ENCODE data around the gene SH3RF3.

The SH3RF3 gene

DNA sequence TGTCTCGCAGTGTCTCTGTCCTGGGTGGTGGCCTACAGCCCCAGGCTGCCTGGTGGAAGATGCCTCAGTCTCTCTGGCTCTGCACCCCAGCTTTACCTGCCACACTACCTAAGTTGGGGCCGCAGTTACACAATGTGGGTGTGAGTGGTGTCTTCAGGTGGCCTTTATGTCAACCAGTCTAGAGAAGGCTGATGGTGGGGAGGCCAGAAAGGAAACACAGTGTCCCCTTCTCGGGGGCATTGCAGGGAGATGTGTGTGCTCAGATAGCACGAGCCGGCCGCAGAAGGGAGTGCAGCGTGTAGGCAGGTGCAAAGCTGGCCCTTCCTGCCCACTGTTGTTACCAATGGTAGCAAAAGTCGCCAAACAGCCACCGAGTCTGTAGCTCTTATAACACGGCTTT, 216.1 kb downstream of the SH3RF3 start:
- Histone ChIP-seq H3K9ac (no peak overlapping the region), H3K4me1 (ENCODE audit: low read depth, poor library complexity, severe bottlenecking) (peaks cover 5% of the 10 kb centered on the region), H3K36me3 (ENCODE audit: insufficient read depth) (no peaks in the 10 kb centered on the region), H3K79me2 (ENCODE audit: insufficient read depth, low read depth) (no peaks in the 10 kb centered on the region), H3K27me3 (ENCODE audit: insufficient read depth, low read depth) (no peaks in the 10 kb centered on the region), H3K4me3 (IDR thresholded peaks at IDR 0.05; ENCODE audit: insufficient read depth, low read depth, low read length) (no peak overlapping the region), H2AFZ (ENCODE audit: low read depth) (no peak overlapping the region), H4K20me1 (ENCODE audit: insufficient read depth) (no peaks in the 10 kb centered on the region), H3K4me2 (no peak overlapping the region), H3K27ac (no peak overlapping the region)
- no peak for TF ChIP-seq CTCF (conservative IDR thresholded peaks at IDR 0.05; ENCODE audit: low read depth, low read length)

DNA sequence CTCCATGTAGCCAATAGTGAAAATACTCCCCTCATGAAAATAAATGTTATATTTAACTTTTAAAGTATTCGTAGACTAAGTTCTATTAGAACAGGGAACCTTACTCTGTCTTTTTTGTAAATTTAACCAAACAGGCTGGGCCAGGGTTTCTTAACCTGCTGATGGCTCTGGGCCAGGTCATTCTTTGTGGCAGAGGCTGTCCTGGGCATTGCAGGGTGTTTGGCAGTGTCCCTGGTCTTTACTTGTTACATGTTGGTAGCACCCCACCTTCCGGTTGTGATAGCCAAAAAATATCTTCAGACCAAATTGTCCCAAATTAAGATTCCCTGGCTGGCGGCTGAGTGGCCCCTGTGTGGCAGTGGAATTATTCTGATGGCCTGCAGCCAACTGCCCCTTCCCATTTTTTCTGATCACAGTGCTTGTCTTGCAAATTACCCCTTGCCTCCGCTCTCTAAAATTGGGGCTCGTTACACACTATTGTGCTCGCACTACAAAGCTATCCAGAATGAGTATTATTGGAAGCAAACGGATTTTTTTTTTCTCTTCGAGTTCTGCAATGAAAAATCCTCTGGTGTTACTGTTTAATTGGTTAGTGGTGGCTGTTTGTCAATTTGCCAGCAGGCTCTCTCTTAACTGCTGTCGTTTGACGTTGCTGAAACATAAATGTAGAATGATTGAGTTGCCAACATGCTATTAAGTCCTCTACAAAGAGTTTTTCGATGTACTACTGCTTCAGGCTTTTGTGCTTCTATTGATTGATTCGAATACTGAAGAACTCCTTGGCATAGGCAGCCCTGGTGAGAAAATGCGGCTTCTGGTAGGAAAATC, 216.9 kb downstream of the SH3RF3 start:
- H3K9ac ChIP-seq, result no peak overlapping the region
- no peak overlapping the region for H2AFZ ChIP-seq (ENCODE audit: low read depth)
- peaks cover 13% of the 10 kb centered on the region for H3K4me1 ChIP-seq (ENCODE audit: low read depth, poor library complexity, severe bottlenecking)
- H3K27ac ChIP-seq, result no peak overlapping the region
- no peaks in the 10 kb centered on the region for H3K79me2 ChIP-seq (ENCODE audit: insufficient read depth, low read depth)
- no peak overlapping the region for H3K4me3 ChIP-seq (IDR thresholded peaks at IDR 0.05; ENCODE audit: insufficient read depth, low read depth, low read length)
- no peak for TF ChIP-seq CTCF (conservative IDR thresholded peaks at IDR 0.05; ENCODE audit: low read depth, low read length)
- no peaks in the 10 kb centered on the region for H3K27me3 ChIP-seq (ENCODE audit: insufficient read depth, low read depth)
- H3K36me3 ChIP-seq (ENCODE audit: insufficient read depth), result no peaks in the 10 kb centered on the region
- H4K20me1 ChIP-seq (ENCODE audit: insufficient read depth), result no peaks in the 10 kb centered on the region
- H3K4me2 ChIP-seq, result no peak overlapping the region

DNA sequence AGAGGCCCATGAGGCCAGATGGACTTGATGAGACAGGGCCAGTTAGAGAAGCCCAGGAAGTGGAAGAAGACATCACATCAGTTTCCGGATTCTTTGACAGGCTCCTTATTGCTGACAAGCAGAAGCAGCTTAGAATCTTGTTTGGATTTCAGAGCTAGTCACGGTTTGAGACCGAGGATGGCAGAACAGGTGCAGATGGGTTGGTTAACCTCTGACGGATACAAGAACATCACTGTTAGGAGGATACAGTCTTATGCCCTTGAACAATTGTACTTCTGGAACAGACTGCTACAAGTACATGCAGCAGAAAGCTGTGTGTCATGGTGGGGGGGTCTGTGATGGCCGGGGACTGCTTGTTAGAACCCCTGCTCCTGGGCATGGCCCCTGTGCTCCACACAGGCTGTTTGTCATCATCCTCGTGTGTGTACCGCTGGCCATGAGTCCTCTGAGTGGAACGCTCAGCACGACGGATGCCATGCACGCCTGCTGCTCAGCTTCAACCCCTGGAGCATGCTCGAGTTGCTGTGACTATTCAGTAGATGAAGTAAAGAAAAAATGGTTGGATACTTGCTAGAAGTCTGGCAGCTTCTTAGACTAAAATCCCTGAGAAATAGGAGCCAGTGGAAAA, 217.7 kb downstream of the SH3RF3 start:
- H3K79me2 ChIP-seq (ENCODE audit: insufficient read depth, low read depth), result no peaks in the 10 kb centered on the region
- no peak overlapping the region for H3K9ac ChIP-seq
- no peaks in the 10 kb centered on the region for H3K36me3 ChIP-seq (ENCODE audit: insufficient read depth)
- H4K20me1 ChIP-seq (ENCODE audit: insufficient read depth), result no peaks in the 10 kb centered on the region
- H3K4me2 ChIP-seq, result no peak overlapping the region
- H3K27ac ChIP-seq, result no peak overlapping the region
- H3K4me1 ChIP-seq (ENCODE audit: low read depth, poor library complexity, severe bottlenecking), result peaks cover 21% of the 10 kb centered on the region
- no peak for TF ChIP-seq CTCF (conservative IDR thresholded peaks at IDR 0.05; ENCODE audit: low read depth, low read length)
- no peaks in the 10 kb centered on the region for H3K27me3 ChIP-seq (ENCODE audit: insufficient read depth, low read depth)
- no peak overlapping the region for H2AFZ ChIP-seq (ENCODE audit: low read depth)
- H3K4me3 ChIP-seq (IDR thresholded peaks at IDR 0.05; ENCODE audit: insufficient read depth, low read depth, low read length), result no peak overlapping the region

DNA sequence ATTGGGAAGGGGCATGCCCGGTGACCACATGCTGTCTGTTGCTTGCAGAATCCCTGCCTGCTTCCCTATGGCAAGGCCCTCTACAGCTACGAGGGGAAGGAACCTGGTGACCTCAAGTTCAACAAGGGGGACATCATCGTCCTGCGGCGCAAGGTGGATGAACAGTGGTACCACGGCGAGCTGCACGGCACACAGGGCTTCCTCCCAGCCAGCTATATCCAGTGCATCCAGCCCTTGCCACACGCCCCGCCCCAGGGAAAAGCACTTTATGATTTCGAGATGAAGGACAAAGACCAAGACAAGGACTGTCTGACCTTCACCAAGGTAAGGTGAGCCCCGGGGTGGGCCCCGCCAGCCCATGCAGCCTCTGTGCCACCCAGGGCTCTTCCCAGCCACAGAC, 218.6 kb downstream of the SH3RF3 start:
- TF ChIP-seq CTCF (conservative IDR thresholded peaks at IDR 0.05; ENCODE audit: low read depth, low read length), result no peak
- H4K20me1 ChIP-seq (ENCODE audit: insufficient read depth), result no peaks in the 10 kb centered on the region
- no peaks in the 10 kb centered on the region for H3K79me2 ChIP-seq (ENCODE audit: insufficient read depth, low read depth)

More for the DNA sequence above, 218.6 kb downstream of the SH3RF3 start:
- Histone ChIP-seq H3K27me3 (ENCODE audit: insufficient read depth, low read depth) (no peaks in the 10 kb centered on the region), H3K4me3 (IDR thresholded peaks at IDR 0.05; ENCODE audit: insufficient read depth, low read depth, low read length) (no peak overlapping the region), H3K4me2 (no peak overlapping the region), H3K9ac (no peak overlapping the region), H3K36me3 (ENCODE audit: insufficient read depth) (no peaks in the 10 kb centered on the region), H3K4me1 (ENCODE audit: low read depth, poor library complexity, severe bottlenecking) (peaks cover 26% of the 10 kb centered on the region), H2AFZ (ENCODE audit: low read depth) (no peak overlapping the region), H3K27ac (no peak overlapping the region)

All from KMS-11 (cell line).